Measurements from ENCODE around the gene SNRPA1. TPM values are rescaled to one million over a fixed set of nuclear protein-coding genes. Genes with fewer than 3 reads are reported as not detected.

Gene SNRPA1
- total and polyA plus RNA-seq, 3 donors from 2014 or later, result 91.0 to 121 (median 91.1) TPM

- no peak for TF ChIP-seq POLR2A (IDR thresholded peaks at IDR 0.05)
- no peak for TF ChIP-seq CTCF (IDR thresholded peaks at IDR 0.05)
- no peak overlapping the region for H3K4me3 ChIP-seq
- H3K9me3 ChIP-seq, result no peaks in the 10 kb centered on the region
- 62 to 73% methylated on average over 7 to 9 of the region's 9 CpGs for WGBS, 2 donors
- no peak for DNase-seq
- no peaks in the 10 kb centered on the region for H3K27me3 ChIP-seq
- H3K36me3 ChIP-seq (ENCODE audit: low read depth, missing control alignments), result no peaks in the 10 kb centered on the region
- intact Hi-C loops (cut with DNase I; ENCODE audit: low total_unique reads), result no loop called here
- H3K27ac ChIP-seq, result peak overlapping the region; percentile 3 to 56
- H3K4me1 ChIP-seq, result peaks cover 70% of the 10 kb centered on the region
Observed at GRCh38 chr15:101243420-101243819, 51.6 kb downstream of the SNRPA1 start.

GRCh38 chr15:101242999-101243336 is 52.1 kb downstream of the SNRPA1 start:
- H3K4me1 ChIP-seq, result peaks cover 68% of the 10 kb centered on the region
- peak overlapping the region; percentile 3 to 31 for H3K27ac ChIP-seq
- TF ChIP-seq CTCF (IDR thresholded peaks at IDR 0.05), result no peak
- no peaks in the 10 kb centered on the region for H3K36me3 ChIP-seq (ENCODE audit: low read depth, missing control alignments)
- H3K27me3 ChIP-seq, result no peaks in the 10 kb centered on the region
- DNase-seq, result no peak
- intact Hi-C loops (cut with DNase I; ENCODE audit: low total_unique reads), result no loop called here
- 47 to 53% methylated on average over 6 of the region's 6 CpGs for WGBS, 2 donors
- H3K9me3 ChIP-seq, result no peaks in the 10 kb centered on the region
- no peak overlapping the region for H3K4me3 ChIP-seq

GRCh38 chr15:101242160-101242998 is 52.7 kb downstream of the SNRPA1 start:
- Histone ChIP-seq H3K9me3 (no peaks in the 10 kb centered on the region), H3K4me3 (no peak overlapping the region), H3K27ac (peak overlapping the region in 1 of 2 donors; percentile 31), H3K36me3 (ENCODE audit: low read depth, missing control alignments) (no peaks in the 10 kb centered on the region), H3K4me1 (peaks cover 64% of the 10 kb centered on the region), H3K27me3 (no peaks in the 10 kb centered on the region)
- no peak for TF ChIP-seq POLR2A (IDR thresholded peaks at IDR 0.05)
- no peak for TF ChIP-seq CTCF (IDR thresholded peaks at IDR 0.05)
- DNase-seq, result no peak
- 35 to 55% methylated on average over 6 to 12 of the region's 12 CpGs for WGBS, 2 donors
- intact Hi-C loops (cut with DNase I; ENCODE audit: low total_unique reads), result no loop called here

GRCh38 chr15:101240358-101240757 is 54.7 kb downstream of the SNRPA1 start:
- H3K9me3 ChIP-seq, result no peaks in the 10 kb centered on the region
- H3K4me3 ChIP-seq, result no peak overlapping the region
- H3K27me3 ChIP-seq, result no peaks in the 10 kb centered on the region
- TF ChIP-seq CTCF (IDR thresholded peaks at IDR 0.05) (no peak), POLR2A (IDR thresholded peaks at IDR 0.05) (no peak)
- no peaks in the 10 kb centered on the region for H3K36me3 ChIP-seq (ENCODE audit: low read depth, missing control alignments)
- intact Hi-C loops (cut with DNase I; ENCODE audit: low total_unique reads), result no loop called here
- peak overlapping the region in 1 of 2 donors; percentile 62 for H3K27ac ChIP-seq
- 27 to 51% methylated on average over 5 of the region's 5 CpGs for WGBS, 2 donors
- peaks cover 49% of the 10 kb centered on the region for H3K4me1 ChIP-seq
- no peak for DNase-seq

- Histone ChIP-seq H3K4me1 (peaks cover 46% of the 10 kb centered on the region), H3K36me3 (ENCODE audit: low read depth, missing control alignments) (no peaks in the 10 kb centered on the region), H3K4me3 (no peak overlapping the region), H3K9me3 (no peaks in the 10 kb centered on the region), H3K27ac (peak overlapping the region; percentile 9 to 62), H3K27me3 (no peaks in the 10 kb centered on the region)
- TF ChIP-seq CTCF (IDR thresholded peaks at IDR 0.05), result no peak
- no peak for TF ChIP-seq POLR2A (IDR thresholded peaks at IDR 0.05)
- no peak for DNase-seq
- intact Hi-C loops (cut with DNase I; ENCODE audit: low total_unique reads), result no loop called here
- WGBS, 2 donors, result 53 to 63% methylated on average over 6 of the region's 6 CpGs
Observed at GRCh38 chr15:101239724-101240136, 55.3 kb downstream of the SNRPA1 start.

Measured in testis (tissue), 3 donors.